ENCODE measurements around the gene USP15.
"Not testable (repeated sequence)": the region's sequence is repeated elsewhere in the genome, so short reads cannot be mapped to it uniquely, and the experiment has no call there.

Gene USP15

DNA sequence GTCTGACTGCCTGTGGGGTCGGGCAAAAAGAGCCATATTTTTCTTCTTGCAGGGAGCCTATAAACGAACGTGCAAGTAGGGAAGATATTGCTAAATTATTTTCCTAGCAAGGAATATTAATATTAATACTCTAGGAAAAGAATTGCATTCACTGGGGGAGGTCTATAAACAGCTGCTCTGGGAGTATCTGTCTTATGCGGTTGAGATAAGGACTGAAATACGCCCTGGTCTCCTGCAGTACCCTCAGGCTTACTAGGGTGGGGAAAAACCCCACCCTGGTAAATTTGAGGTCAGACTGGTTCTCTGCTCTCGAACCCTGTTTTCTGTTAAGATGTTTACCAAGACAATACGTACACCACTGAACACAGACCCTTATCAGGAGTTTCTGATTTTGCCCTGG is 203.0 kb downstream of the USP15 start:
- DNase-seq = not testable (repeated sequence)
